GM19099 (cell line): ENCODE measurements around the gene POR.

Source experiments
- POLR2A ChIP-seq: IDR thresholded peaks from 3 replicates; pipeline ENCODE4 v1.6.1; 2011; ENCODE audit warnings: low read depth; ENCODE audit not compliant: insufficient read length; ENCODE audit errors: extremely low read depth

POR gene

DNA sequence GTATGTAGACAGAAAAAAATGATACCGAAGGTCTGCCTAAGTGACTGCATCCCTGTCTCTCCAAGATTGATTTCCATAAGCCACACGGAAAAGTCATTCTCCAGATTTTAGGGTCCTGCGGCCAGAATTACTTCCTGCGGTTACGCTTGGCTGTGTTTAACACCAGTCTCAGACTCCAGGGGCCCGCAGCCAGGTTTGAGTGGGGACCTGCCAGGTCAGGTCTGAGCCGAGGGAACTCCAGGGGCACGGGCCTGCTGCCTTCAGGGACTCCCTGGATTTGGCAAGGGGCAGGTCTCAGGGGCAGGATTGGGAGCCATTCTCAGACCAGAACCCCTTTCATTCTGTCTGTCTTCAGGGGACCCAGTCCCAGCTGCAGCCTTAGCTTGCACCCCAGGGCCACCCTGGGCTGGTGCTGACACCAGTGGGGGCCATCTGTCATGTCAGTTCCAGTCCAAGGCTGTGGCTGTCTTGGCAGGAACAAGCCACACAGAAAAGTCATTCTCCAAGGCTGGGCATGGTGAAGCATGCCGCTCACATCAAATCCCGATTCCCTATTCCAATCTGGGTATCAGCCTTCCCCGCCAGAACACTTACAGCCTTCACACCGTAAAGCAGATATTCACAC, 40.5 kb downstream of the POR start:
- TF ChIP-seq POLR2A: no peak

DNA sequence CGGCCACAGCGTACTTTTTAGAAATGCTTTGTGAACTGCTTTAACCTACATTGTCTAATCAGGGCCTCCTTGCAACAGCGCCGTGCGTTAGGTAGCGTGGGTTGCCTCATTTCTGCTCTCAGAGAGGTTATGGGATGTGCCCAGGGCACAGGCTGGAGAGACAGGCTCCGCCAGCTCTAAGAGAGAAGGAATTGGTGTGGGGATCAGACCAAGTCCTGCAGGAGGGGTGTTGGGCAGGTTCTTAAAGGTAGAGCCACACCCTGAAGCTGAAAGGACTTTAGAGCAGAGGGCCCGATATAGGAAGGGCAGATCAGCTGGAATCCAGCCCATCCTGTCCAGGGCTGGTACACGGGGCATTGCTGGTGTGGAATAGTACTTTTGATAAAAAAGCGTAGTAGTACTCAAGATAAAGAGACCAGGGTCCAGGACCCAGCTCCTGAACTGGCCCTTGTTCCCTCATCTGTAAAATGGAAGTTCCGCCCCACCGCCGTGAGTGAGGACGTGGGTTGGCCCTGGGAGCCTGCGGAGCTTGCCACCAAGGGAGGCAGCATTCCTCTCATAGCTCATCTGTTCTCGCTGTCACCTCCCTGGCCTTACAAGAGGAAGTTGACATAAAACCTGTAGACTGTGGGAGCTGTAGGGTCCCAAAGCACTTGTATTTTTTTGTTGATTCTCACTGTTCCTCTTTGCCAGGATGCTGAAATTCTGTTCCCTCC, 42.2 kb downstream of the POR start:
- no peak for TF ChIP-seq POLR2A

DNA sequence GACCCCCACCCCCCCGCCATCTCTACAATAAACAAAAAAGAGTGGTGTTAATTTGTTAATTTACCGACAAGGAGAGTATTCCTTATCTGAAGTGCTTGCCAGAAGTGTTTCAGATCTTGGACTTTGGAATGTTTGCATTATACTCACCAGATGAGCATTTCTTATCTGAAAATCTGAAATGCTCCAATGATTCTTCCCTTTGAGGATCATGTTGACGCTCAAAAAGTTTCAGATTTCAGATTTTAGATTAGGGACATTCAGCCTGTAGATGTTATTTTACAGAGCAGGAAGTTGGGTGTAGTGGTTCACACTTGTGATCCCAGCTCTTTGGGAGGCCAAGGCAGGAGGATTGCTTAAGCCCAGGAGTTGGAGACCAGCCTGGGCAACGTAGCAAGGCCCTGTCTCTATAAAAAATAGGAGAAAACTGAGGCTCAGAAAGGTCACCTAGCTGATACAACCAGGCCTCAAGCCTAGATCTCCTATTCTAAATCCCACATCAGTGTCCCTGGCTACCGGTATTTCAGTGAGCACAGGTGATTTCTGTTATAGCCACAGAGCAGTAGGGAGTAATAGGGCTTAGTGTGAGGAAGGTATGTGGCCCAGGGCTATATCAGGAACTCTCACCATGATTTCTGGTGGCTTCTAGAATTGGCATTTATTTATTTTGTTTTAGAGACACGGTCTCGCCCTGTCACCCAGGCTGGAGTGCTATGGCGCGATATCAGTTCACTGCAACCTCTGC, 44.0 kb downstream of the POR start:
- no peak for TF ChIP-seq POLR2A

DNA sequence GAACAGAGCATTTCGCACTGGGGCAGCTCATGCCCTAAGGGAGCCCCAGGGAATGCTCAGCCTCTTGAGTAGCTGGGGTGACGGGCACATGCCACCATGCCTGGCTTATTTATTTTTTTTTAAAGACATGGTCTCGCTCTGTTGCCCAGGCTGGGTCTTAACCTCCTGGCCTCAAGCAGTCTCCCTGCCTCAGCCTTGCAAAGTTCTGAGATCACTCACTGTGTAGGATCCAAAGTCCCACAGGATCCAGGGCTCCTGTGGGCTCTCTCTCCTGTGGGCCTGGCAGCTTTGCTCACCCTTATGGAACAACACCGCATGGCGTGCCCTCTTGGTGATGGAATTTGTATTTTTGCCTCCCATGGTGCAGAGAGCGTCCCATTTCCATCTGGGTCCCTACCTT, 45.4 kb downstream of the POR start:
- TF ChIP-seq POLR2A: no peak

DNA sequence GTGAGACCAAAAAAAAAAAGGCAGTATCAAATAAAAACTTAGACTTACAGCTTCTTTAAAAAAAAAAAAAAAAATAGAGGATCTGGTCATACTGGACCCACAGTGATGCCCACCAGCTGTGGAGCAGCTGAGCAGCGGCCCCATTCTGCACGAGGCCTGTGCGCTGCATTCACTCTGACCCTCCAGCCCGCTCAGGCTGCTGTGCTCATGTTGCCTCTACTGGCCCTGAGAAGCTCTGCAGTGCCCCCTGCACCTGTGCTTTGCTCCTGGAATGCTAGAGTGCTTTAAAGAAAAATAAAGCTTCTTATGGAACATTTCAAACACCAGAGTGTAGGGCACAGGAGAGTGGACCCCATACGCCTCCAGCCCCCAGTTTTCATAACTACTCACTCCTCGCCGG, 46.3 kb downstream of the POR start:
- TF ChIP-seq POLR2A: no peak

DNA sequence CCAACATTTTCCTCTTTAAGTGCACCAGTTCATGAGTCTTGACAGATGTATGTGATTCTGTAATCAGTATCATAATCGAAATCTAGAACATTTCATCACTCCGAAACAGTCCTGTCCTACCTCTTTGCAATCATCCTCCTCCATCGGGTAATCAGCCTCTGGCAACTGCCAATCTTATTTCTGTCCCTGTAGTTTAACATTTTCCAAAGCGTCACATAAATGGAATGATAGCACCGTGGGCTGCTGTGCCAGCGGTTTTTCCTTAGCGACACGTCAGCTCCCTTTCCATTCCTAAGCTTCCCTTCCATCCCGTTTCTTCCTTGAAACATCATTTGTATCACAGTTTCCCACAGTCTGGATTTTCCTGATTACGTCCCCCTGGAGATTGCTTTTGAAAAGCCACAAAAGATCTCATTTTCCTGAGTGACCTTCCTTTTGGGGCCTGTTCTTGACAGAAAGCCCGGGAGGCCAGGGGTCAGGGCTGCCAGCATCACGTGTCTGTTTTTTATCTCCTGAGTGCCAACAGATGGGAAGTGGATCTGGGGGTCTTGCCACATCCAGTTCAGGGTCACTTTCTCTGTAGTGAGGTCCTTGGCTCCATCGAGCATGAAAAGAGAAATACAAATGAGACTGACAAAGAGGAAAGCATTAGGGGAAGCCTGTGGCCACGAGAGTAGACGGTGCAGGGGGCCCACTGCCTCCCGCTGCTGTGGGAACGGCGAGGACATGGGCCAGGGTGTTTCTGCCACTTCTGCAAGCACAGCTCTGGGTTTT, 47.8 kb downstream of the POR start:
- TF ChIP-seq POLR2A: no peak

DNA sequence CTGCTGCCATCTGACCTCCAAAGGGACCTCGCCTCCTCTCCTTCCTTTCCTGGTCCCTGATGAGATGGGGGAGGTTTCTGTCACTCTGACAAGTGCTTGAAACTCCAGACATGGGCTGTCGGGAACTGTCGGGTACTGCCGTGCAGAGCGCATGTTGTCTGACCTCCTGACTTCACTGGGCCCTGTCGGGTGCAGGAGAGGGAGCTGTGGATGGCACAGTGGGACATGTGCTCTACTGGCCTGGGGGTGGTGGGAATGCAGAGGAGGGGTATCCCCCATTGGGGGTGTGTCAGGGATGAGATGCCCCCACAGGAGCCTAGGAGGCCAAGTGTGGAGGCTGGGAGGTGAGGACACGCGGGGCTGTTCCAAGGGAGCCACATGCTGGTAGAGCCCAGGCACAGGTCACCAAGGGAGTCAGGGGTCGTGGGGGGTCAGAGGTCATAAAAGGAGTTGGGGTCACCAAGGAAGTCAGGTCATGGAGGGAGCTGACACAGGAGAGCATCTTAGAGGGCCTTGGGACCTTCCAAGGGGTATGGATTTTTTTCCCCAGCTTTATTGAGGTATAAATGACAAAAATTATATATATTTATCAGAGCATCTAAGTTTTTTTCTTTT, 48.5 kb downstream of the POR start:
- TF ChIP-seq POLR2A: no peak

DNA sequence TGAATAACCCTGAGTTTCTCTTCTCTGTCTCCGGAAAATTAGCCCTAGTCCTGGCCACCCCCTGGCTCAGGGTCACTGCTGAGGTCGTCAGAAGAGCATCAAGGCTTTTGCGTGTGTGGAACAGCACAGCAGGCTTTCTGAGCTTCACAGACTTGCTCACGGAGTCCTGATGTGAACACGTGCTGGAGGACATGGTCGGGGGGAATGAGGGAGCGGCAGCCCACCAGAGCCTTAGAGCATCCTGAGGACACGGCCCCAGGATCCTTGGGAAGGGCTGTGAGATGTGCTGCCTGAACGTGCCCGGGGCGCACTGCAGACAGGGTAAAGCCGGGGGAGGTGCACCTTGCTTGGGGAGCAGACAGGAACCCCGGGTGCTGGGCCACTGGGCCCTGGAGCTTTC, 50.7 kb downstream of the POR start:
- TF ChIP-seq POLR2A: no peak

DNA sequence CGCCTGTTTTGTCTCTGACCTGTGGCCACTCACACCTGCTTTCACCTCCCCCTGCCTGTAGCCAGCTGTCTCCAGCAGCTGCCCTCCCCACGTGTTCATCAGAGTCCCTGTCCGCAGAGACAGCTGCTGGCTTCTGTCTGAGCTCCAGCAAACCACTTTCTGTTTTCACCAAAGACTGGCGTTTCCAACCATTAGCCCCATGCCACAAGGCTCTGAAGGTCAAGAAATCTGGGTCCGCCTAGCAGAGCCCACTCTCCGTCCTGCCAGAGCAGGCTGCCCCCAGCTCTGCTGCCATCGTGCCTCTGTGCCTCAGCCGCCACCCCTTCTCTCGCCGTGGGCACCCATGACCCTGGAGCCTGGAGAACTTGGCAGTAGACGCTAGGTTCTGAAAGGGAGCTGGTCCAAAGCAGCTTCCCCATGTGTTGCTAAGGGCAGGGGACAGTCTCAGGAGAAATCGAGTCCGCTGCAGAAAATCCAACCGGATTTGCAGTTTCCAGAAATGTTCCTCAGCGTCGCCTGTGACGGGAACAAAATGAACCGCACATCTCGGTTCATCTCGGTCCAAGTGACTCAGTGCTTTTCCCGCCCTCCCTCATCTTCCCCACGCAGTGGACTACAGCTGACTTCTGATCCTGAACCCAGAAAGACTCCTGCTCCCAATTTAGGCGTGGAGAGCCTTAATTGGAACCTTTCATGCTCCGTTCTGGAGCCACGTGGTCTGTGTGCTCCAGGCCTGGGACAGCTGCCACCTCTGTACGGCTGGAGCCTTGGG, 51.4 kb downstream of the POR start:
- no peak for TF ChIP-seq POLR2A

DNA sequence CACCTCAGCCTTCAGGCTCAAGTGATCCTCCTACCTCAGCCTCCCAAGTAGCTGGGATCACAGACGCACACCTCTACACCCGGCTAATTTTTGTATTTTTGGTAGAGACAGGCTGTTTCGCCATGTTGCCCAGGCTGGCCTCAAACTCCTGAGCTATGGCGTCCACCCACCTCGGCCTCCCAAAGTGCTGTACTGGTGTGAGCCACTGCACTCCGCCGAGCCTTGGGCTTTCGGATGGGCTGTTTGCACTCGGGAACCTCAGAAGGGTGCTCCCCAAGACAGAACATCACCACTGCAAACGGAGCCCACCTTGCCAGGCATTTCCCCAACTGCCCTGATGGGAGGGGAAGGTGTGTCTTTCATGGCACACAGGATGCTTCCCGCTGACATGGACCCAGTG, 52.1 kb downstream of the POR start:
- TF ChIP-seq POLR2A: no peak

DNA sequence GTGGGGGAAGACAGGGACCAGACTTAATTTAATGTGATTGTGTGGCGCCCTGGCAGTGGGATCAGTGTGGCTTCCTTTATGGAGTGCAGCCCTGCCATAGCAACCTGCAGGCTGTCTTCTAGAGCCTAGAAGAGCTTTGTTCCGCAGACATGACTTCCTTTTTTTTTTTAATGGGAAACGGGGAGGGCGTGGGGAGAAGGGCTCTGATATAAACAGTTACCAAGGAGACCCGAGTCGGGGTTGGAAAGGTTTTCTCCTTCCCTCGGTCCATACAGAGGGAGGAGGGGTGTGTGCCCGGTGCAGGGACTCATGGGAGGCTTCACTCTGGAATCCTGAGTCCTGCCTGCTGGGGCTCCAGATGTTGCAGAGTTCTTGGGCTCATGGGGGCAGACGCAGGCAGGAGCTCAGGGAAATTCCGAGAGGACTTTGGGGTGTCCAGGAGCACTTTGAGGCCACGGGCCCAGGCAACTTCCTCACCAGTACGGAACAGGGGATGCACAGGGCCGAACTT, 52.6 kb downstream of the POR start:
- no peak for TF ChIP-seq POLR2A

DNA sequence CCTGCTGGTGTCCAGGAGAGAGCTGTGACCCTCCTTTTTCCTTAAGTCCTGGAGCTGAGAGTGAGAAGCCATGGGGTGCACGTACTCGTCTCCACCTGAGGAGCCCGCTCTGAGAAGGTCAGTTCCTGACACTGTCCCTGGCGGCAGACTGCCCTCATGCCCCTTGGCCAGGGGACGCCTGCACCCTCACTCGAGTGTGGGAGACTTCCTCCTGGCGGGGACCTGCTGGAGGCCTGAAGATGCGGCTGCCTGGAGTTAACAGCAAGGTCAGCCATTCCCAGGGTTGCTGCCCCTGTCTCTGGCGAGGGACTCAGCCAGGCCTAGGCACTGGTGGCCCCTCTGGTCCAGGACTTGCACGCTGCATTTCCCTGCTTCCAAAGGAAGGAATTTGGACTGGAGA, 53.1 kb downstream of the POR start:
- TF ChIP-seq POLR2A: no peak

DNA sequence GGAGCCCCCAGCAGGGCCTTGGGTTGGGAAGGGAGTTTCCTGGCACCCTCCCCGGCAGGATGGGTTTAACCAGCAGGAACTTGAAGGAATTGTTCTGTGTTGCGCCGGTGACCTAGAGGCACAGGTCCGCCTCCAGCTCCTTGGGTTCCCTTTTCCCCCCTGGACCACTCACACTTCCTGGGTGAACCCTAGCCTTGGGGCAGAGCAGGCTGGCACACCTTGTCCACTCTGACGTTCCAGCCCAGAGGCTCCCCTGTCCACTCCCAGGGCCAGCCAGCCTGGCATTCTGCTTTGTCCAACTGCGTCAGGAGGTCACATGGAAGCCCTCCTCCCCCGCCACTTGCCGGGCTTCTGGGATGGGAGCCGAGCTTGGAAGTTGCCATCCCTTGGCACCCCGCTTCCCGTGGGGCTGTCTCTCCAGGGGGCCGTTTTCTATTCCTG, 53.6 kb downstream of the POR start:
- no peak for TF ChIP-seq POLR2A

DNA sequence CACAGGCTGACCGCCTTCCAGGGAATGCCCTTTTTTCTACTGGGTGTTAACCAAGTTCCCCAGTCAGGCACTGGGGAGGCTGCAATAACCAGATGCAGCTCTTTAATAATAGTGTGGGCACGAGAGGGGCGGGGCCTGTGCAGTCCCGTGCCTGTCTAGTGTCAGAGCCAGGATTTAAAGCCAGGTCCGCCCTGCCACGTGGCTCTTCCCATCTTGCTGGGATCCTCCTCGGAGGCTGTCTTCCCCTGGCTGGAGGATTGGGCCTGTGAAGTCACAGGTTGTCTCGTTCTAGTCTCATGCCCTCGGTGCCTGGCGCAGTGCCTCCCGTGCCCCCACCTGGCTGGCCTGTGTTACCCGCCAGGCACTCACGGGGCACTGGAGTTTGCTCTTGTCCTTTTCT, 54.2 kb downstream of the POR start:
- no peak for TF ChIP-seq POLR2A
